A673 (cell line): ENCODE data around the gene DOCK8.
"Not testable (repeated sequence)": the region's sequence is repeated elsewhere in the genome, so short reads cannot be mapped to it uniquely, and the experiment has no call there.

Source experiments
- EZH2 ChIP-seq: fragments of 200-600 bp; sonication (generic); IDR thresholded peaks from 2 replicates; pipeline ENCODE4 v1.6.1; 2017; ENCODE audit warnings: borderline replicate concordance, low read depth, mild to moderate bottlenecking, mixed read lengths, antibody characterized with exemption, low read length; ENCODE audit not compliant: poor library complexity, severe bottlenecking
- TF ChIP-seq, protein P1 (sequence below): fragments of 300-800, 200-600 bp; sonication (generic); conservative IDR thresholded peaks from 2 replicates; pipeline ENCODE4 v1.5.1; 2017; ENCODE audit warnings: low read depth, mild to moderate bottlenecking, antibody characterized with exemption, low read length, moderate library complexity, mixed read lengths

- TF ChIP-seq EZH2 = not testable (repeated sequence)
- TF ChIP-seq, protein P1, sequence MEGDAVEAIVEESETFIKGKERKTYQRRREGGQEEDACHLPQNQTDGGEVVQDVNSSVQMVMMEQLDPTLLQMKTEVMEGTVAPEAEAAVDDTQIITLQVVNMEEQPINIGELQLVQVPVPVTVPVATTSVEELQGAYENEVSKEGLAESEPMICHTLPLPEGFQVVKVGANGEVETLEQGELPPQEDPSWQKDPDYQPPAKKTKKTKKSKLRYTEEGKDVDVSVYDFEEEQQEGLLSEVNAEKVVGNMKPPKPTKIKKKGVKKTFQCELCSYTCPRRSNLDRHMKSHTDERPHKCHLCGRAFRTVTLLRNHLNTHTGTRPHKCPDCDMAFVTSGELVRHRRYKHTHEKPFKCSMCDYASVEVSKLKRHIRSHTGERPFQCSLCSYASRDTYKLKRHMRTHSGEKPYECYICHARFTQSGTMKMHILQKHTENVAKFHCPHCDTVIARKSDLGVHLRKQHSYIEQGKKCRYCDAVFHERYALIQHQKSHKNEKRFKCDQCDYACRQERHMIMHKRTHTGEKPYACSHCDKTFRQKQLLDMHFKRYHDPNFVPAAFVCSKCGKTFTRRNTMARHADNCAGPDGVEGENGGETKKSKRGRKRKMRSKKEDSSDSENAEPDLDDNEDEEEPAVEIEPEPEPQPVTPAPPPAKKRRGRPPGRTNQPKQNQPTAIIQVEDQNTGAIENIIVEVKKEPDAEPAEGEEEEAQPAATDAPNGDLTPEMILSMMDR = not testable (repeated sequence)
These were observed 764 bp upstream of the DOCK8 start for GRCh38 chr9:213901-214300.
